ACC112 (cell line): ENCODE measurements around the gene GRIN2D.

Source experiments
- H2AFZ ChIP-seq: fragments of 200-600 bp; sonication (generic); one replicate; pipeline ENCODE4 v1.6.0; 2017; ENCODE audit warnings: antibody characterized with exemption, low read length; ENCODE audit not compliant: unreplicated experiment
- H3K27ac ChIP-seq: fragments of 200-600 bp; sonication (generic); 2 replicates; pipeline ENCODE4 v1.5.1; 2014; ENCODE audit warnings: low read depth, mild to moderate bottlenecking, antibody characterized with exemption, low read length, moderate library complexity
- H3K27me3 ChIP-seq: fragments of 200-600 bp; sonication (generic); 2 replicates; pipeline ENCODE4 v1.6.1; 2014; ENCODE audit warnings: mild to moderate bottlenecking, antibody characterized with exemption, low read length, moderate library complexity, mixed read lengths; ENCODE audit not compliant: insufficient read depth
- H3K36me3 ChIP-seq: fragments of 200-600 bp; sonication (generic); 2 replicates; pipeline ENCODE4 v1.6.1; 2016; ENCODE audit warnings: mild to moderate bottlenecking, antibody characterized with exemption, low read length, moderate library complexity, mixed read lengths; ENCODE audit not compliant: insufficient read depth
- H3K4me1 ChIP-seq: fragments of 200-600 bp; sonication (generic); one replicate; pipeline ENCODE4 v1.6.1; 2016; ENCODE audit warnings: low read length, mixed read lengths; ENCODE audit not compliant: insufficient read depth, unreplicated experiment, control insufficient read depth
- H3K4me3 ChIP-seq: fragments of 200-600 bp; sonication (generic); 2 replicates; pipeline ENCODE4 v1.5.1; 2014; ENCODE audit warnings: mild to moderate bottlenecking, low read depth, low read length
- H3K79me2 ChIP-seq: fragments of 200-600 bp; sonication (generic); one replicate; pipeline ENCODE4 v1.6.0; 2016; ENCODE audit warnings: low read length; ENCODE audit not compliant: control insufficient read depth, unreplicated experiment, insufficient read depth

Gene GRIN2D

DNA sequence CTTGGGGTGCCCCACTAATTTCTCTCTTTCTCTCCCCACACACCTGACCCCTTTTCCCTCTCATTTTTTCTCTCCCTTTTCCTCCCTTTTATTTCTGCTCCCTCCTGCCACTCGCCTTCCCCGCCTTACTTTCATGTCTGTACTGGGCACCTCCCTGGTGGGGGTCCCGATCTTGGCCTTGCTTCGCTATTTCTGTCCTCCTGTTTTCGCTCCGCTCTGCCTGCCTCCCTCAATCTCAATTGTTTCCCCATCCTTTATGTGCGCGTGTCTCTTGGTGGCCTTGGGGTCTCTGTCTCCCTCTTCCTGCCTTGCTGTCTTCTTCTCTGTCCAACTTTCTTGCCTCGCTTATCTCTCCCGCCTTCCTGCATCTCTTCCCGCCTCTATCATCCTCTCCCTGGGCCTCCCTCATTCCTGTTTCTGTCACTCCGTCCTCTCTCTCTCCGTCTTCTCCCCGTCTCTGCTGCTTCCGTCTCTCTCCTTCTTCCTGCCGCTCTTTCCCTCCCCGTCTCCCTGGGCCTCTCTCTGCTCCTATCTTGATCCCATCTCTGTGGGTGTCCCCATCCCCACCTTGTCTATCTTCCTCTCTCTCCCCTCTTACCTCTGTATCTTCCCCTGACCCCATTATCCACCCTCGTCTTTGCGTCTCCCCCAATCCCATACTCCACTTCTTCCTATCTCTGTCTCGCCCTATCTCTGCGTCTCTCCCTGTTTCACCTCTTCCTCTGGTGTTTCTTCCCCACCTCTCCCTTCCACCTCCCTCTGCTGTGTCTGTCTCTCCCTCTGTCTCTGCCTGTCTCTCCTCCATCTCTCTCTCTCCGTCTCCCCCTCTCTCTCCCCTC is 4.0 kb downstream of the GRIN2D start:
- Histone ChIP-seq H3K36me3 (no peaks in the 10 kb centered on the region), H3K27ac (peak overlapping the region; percentile 67), H3K4me1 (peaks cover 14% of the 10 kb centered on the region), H2AFZ (no peak overlapping the region), H3K4me3 (peak overlapping the region; percentile 81), H3K27me3 (0 out of 2 replicates have a peak, but pooled peaks cover 2% of the 10 kb centered on the region), H3K79me2 (no peaks in the 10 kb centered on the region)

DNA sequence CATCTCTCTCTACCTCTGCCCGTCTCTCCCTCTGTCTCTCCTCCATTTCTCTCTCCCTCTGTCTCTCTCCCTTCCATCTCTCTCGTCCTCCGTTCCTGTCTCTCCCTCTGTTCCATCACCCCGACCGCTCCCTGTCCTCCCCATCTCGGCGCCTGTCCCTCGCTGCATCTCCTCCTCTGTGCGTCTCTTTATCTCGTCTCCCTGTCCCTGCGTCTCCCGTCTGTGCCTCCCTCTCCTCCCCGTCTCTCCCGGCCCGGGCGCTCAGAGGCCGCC is 4.6 kb downstream of the GRIN2D start:
- H3K4me3 ChIP-seq: peak overlapping the region; percentile 81
- H2AFZ ChIP-seq: peak overlapping the region; percentile 81
- H3K27ac ChIP-seq: peak overlapping the region; percentile 67
- no peaks in the 10 kb centered on the region for H3K79me2 ChIP-seq
- H3K4me1 ChIP-seq: peaks cover 14% of the 10 kb centered on the region
- 0 out of 2 replicates have a peak, but pooled peaks cover 2% of the 10 kb centered on the region for H3K27me3 ChIP-seq
- H3K36me3 ChIP-seq: no peaks in the 10 kb centered on the region

DNA sequence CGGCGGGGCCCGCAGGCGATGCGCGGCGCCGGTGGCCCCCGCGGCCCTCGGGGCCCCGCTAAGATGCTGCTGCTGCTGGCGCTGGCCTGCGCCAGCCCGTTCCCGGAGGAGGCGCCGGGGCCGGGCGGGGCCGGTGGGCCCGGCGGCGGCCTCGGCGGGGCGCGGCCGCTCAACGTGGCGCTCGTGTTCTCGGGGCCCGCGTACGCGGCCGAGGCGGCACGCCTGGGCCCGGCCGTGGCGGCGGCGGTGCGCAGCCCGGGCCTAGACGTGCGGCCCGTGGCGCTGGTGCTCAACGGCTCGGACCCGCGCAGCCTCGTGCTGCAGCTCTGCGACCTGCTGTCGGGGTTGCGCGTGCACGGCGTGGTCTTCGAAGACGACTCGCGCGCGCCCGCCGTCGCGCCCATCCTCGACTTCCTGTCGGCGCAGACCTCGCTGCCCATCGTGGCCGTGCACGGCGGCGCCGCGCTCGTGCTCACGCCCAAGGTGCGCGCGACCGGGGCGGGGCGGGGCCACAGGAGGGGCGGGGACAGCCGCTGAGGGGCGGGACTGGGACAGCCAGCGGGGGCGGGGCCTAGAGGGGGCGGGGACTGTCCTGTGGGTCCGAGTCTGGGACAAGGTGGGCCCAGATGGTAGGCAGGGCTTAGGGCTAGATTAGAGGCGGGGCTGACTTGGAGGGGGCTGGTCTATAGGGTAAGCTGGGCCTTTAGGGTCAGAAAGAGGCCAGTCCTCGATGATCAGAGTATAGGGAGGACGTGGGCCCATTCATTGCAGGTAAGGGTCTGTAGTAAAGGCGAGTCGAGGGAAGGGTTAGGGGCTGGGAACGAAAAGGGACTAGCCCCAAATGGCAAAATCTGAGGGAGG is 5.1 kb downstream of the GRIN2D start:
- H3K36me3 ChIP-seq: no peaks in the 10 kb centered on the region
- H3K27me3 ChIP-seq: 0 out of 2 replicates have a peak, but pooled peaks cover 2% of the 10 kb centered on the region
- peak overlapping the region; percentile 81 for H3K4me3 ChIP-seq
- peak overlapping the region; percentile 67 for H3K27ac ChIP-seq
- no peaks in the 10 kb centered on the region for H3K79me2 ChIP-seq
- peak overlapping the region; percentile 81 for H2AFZ ChIP-seq
- peaks cover 14% of the 10 kb centered on the region for H3K4me1 ChIP-seq

DNA sequence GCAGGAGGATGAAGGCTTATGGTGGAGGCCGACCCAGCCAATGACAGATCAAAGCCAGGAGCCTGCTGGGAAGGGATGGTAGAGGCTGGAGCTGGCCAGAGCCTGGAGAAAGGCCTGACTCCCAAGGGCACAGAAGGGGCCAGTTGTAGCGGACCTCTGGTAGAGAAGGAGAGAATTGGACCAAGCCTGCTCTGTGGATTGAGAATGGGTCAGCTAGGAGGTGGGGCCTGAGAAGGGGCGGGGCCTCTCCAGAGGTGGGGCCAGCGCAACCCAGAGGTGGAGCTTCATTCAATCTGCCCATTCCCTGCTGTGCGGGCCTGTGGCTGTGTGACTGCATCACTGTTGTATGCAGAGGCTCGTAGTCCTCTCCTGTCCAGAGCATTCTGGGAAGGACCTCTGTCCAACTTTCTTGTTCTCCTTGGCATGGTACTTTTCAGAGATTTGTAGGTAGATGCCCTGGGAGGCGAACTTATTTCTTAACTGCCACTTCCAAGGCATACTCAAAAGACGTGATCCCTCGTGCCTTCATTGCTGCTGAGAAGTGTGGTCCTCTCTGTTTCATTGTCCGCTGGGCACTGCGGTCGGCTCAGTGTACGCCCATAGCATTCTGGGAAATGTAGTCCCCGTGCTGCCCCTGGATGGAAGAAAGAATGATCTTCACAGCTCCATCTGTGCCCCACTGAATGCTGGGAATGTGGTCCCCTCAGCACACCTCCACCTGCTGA is 6.7 kb downstream of the GRIN2D start:
- peaks cover 10% of the 10 kb centered on the region for H3K4me1 ChIP-seq
- H2AFZ ChIP-seq: no peak overlapping the region
- no peaks in the 10 kb centered on the region for H3K79me2 ChIP-seq
- peak overlapping the region; percentile 56 for H3K4me3 ChIP-seq
- no peaks in the 10 kb centered on the region for H3K27me3 ChIP-seq
- H3K27ac ChIP-seq: peak overlapping the region; percentile 50
- no peaks in the 10 kb centered on the region for H3K36me3 ChIP-seq

DNA sequence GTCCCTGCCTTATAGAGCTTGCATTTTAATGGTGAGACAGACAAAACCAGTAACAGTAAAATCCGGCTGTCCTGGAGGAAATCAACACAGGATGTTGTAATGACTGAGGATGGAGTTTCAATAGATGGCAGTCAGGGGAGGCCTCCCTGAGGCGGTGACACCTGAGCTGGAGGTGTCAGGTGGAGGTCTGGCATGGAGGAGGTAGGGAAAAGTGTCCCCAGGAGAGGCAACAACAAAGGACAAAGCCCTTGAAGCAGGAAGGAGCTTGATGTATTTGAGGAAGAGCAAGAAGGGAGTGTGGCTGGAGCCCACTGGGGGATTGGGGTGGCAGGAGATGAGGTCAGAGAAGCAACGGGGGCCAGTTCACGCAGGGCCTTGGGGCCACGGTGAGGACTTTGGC is 7.8 kb downstream of the GRIN2D start:
- no peak overlapping the region for H3K4me3 ChIP-seq
- H3K79me2 ChIP-seq: no peaks in the 10 kb centered on the region
- peaks cover 10% of the 10 kb centered on the region for H3K4me1 ChIP-seq
- H3K36me3 ChIP-seq: no peaks in the 10 kb centered on the region
- H3K27ac ChIP-seq: no peak overlapping the region
- no peak overlapping the region for H2AFZ ChIP-seq
- no peaks in the 10 kb centered on the region for H3K27me3 ChIP-seq

DNA sequence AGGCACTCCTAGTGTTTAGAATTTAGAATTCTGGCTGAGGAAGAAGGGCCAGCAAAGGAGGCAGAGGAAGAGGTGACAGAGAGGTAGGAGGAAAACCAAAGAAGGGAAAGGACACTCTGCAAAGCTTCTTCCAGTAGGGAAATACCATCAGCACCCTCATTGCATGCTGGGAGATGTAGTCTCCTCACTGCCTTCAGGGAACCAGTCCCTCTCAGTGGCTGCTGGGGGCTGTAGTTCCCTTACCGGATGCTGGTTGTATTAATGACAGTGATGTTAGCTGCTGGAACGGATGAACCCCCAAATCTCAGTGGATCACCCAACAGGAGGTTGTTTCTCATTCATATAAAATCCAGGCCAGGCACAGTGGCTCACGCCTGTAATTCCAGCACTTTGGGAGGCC is 10.1 kb downstream of the GRIN2D start:
- Histone ChIP-seq H2AFZ (no peak overlapping the region), H3K4me3 (no peak overlapping the region), H3K4me1 (no peaks in the 10 kb centered on the region), H3K36me3 (no peaks in the 10 kb centered on the region), H3K27me3 (no peaks in the 10 kb centered on the region), H3K27ac (no peak overlapping the region), H3K79me2 (no peaks in the 10 kb centered on the region)

DNA sequence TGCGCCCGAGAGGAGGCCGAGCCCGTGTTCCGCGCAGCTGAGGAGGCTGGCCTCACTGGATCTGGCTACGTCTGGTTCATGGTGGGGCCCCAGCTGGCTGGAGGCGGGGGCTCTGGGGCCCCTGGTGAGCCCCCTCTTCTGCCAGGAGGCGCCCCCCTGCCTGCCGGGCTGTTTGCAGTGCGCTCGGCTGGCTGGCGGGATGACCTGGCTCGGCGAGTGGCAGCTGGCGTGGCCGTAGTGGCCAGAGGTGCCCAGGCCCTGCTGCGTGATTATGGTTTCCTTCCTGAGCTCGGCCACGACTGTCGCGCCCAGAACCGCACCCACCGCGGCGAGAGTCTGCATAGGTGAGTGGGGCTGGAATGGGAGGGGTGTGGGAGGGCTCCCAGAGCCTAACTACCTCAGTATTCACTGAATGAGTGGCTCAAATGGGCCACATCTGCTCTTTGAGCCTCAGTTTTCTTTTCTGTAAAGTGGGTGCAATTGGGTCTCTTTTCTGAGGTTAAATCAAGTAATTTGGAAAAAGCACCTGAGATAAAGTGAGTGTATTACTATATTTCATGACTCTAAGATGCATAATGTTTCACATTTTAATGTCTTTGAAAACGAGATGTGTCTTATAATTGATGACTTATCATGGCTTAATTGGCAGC is 11.7 kb downstream of the GRIN2D start:
- Histone ChIP-seq H3K27ac (no peak overlapping the region), H3K4me3 (no peak overlapping the region), H2AFZ (no peak overlapping the region), H3K4me1 (no peaks in the 10 kb centered on the region), H3K36me3 (no peaks in the 10 kb centered on the region), H3K27me3 (no peaks in the 10 kb centered on the region), H3K79me2 (no peaks in the 10 kb centered on the region)

DNA sequence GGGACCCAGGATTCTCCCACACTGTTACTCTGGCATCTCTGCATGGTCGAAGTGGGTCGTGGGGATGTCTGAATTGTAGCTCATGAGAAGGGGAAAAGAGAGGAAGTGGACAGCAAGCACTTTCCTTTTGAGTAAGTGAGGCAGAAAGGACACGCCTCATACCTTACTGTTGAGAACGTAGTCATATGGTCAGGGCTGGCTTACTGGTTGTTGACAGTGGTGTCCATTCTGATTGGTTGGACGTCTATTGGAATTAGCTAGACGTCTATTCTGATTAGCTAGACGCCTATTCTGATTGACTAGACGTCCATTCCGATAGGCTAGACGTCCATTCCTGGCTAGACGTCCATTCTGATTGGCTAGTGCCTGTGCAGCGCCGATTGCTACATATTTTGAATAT is 12.4 kb downstream of the GRIN2D start:
- Histone ChIP-seq H2AFZ (no peak overlapping the region), H3K4me3 (no peak overlapping the region), H3K79me2 (no peaks in the 10 kb centered on the region), H3K36me3 (no peaks in the 10 kb centered on the region), H3K27me3 (no peaks in the 10 kb centered on the region), H3K27ac (no peak overlapping the region), H3K4me1 (no peaks in the 10 kb centered on the region)

DNA sequence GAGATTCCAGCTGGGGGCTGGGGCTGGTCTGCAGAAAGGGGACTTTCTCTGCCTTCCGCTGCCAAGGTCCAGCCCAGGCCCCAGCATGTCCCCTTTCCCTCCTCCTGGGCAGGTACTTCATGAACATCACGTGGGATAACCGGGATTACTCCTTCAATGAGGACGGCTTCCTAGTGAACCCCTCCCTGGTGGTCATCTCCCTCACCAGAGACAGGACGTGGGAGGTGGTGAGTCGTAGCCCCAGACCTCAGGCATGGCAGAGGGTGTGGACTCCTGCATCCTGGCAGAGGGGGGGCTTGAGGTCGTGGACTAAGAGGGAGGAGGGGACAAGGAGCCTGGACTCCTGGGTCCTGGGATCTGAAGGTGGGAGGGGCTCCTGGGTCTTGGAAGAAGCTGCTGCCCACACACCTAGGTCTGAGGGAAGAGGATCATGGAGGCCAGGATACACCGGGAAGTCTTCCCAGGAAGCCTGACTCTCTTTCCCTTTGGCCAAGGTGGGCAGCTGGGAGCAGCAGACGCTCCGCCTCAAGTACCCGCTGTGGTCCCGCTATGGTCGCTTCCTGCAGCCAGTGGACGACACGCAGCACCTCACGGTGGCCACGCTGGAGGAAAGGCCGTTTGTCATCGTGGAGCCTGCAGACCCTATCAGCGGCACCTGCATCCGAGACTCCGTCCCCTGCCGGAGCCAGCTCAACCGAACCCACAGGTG is 20.6 kb downstream of the GRIN2D start:
- H3K36me3 ChIP-seq: no peaks in the 10 kb centered on the region
- H3K27ac ChIP-seq: no peak overlapping the region
- H3K4me3 ChIP-seq: peak overlapping the region; percentile 74
- peaks cover 14% of the 10 kb centered on the region for H3K4me1 ChIP-seq
- peak overlapping the region; percentile 32 for H2AFZ ChIP-seq
- no peaks in the 10 kb centered on the region for H3K79me2 ChIP-seq
- H3K27me3 ChIP-seq: no peaks in the 10 kb centered on the region

DNA sequence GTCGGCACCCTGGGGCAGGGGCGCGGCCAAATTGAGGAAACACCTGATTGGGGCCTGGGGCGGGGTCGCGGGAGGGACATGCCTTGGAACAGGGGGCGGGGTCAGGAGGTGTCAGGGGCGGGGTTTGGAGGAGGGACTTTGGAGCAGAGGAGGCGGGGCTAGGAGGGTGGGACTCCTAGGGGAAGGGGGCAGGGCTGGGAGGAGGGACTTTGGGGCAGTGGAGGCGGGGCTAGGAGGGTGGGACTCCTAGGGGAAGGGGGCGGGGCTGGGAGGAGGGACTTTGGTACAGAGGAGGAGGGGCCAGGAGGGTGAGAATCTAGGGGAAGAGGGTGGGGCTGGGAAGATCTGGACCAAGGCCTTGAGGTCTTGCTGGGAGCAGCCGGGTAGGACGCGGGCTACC is 21.9 kb downstream of the GRIN2D start:
- H2AFZ ChIP-seq: no peak overlapping the region
- peak overlapping the region; percentile 74 for H3K4me3 ChIP-seq
- H3K4me1 ChIP-seq: peaks cover 14% of the 10 kb centered on the region
- H3K36me3 ChIP-seq: no peaks in the 10 kb centered on the region
- H3K27ac ChIP-seq: no peak overlapping the region
- H3K79me2 ChIP-seq: no peaks in the 10 kb centered on the region
- H3K27me3 ChIP-seq: no peaks in the 10 kb centered on the region
